ENCODE data around the gene PARD3B. TPM values are rescaled to one million over a fixed set of nuclear protein-coding genes. Genes with fewer than 3 reads are reported as not detected.
"Not testable (repeated sequence)": the region's sequence is repeated elsewhere in the genome, so short reads cannot be mapped to it uniquely, and the experiment has no call there.

The PARD3B gene
- total RNA-seq, 2 experiments from 2014 or later: 0.23 to 0.53 TPM

GRCh38 chr2:205193125-205193835, 648.0 kb downstream of the PARD3B start:
- no peaks in the 10 kb centered on the region for H3K4me1 Mint-ChIP-seq
- no peak for DNase-seq
- CTCF ChIA-PET: no interaction called here
- POLR2A ChIA-PET: no interaction called here
- no peaks in the 10 kb centered on the region for H3K9me3 Mint-ChIP-seq
- H3K27ac Mint-ChIP-seq: no peak overlapping the region
- H3K4me3 Mint-ChIP-seq: no peak overlapping the region
- no peaks in the 10 kb centered on the region for H3K36me3 Mint-ChIP-seq (ENCODE audit: low read depth)
- H3K27me3 Mint-ChIP-seq: no peaks in the 10 kb centered on the region

- Mint-ChIP-seq H3K4me3 (no peak overlapping the region), H3K36me3 (ENCODE audit: low read depth) (no peaks in the 10 kb centered on the region), H3K27ac (no peak overlapping the region), H3K9me3 (no peaks in the 10 kb centered on the region), H3K4me1 (no peaks in the 10 kb centered on the region), H3K27me3 (no peaks in the 10 kb centered on the region)
- ChIA-PET POLR2A (no interaction called here), CTCF (no interaction called here)
- no peak for DNase-seq
Observed at GRCh38 chr2:205193836-205194228, 648.6 kb downstream of the PARD3B start.

- POLR2A ChIA-PET: no interaction called here
- DNase-seq: no peak
- H3K4me3 Mint-ChIP-seq: no peak overlapping the region
- H3K27ac Mint-ChIP-seq: no peak overlapping the region
- H3K27me3 Mint-ChIP-seq: no peaks in the 10 kb centered on the region
- H3K9me3 Mint-ChIP-seq: peaks cover 2% of the 10 kb centered on the region
- CTCF ChIA-PET: no interaction called here
- no peaks in the 10 kb centered on the region for H3K4me1 Mint-ChIP-seq
- H3K36me3 Mint-ChIP-seq (ENCODE audit: low read depth): no peaks in the 10 kb centered on the region
Observed at GRCh38 chr2:205197468-205198139, 652.3 kb downstream of the PARD3B start.

GRCh38 chr2:205198140-205198525, 652.9 kb downstream of the PARD3B start:
- Mint-ChIP-seq H3K27ac (no peak overlapping the region), H3K27me3 (no peaks in the 10 kb centered on the region), H3K36me3 (ENCODE audit: low read depth) (no peaks in the 10 kb centered on the region), H3K4me1 (no peaks in the 10 kb centered on the region), H3K9me3 (peaks cover 2% of the 10 kb centered on the region), H3K4me3 (no peak overlapping the region)
- POLR2A ChIA-PET: no interaction called here
- CTCF ChIA-PET: no interaction called here
- DNase-seq: no peak

GRCh38 chr2:205199165-205199850, 654.0 kb downstream of the PARD3B start:
- Mint-ChIP-seq H3K27me3 (no peaks in the 10 kb centered on the region), H3K4me1 (no peaks in the 10 kb centered on the region), H3K36me3 (ENCODE audit: low read depth) (no peaks in the 10 kb centered on the region), H3K9me3 (peaks cover 2% of the 10 kb centered on the region), H3K4me3 (no peak overlapping the region), H3K27ac (no peak overlapping the region)
- DNase-seq: no peak
- ChIA-PET POLR2A (no interaction called here), CTCF (interaction anchor here (0.6 kb wide), 1 partner anchor 55 kb away, joined by 3 read pairs; no protein-coding TSS in a partner anchor)

GRCh38 chr2:205210494-205210893, 665.2 kb downstream of the PARD3B start:
- H3K36me3 Mint-ChIP-seq (ENCODE audit: low read depth): no peaks in the 10 kb centered on the region
- no peak overlapping the region for H3K4me3 Mint-ChIP-seq
- H3K9me3 Mint-ChIP-seq: no peaks in the 10 kb centered on the region
- H3K27me3 Mint-ChIP-seq: peaks cover 2% of the 10 kb centered on the region
- DNase-seq: no peak
- POLR2A ChIA-PET: no interaction called here
- CTCF ChIA-PET: no interaction called here
- H3K27ac Mint-ChIP-seq: no peak overlapping the region
- H3K4me1 Mint-ChIP-seq: no peaks in the 10 kb centered on the region

- Mint-ChIP-seq H3K36me3 (ENCODE audit: low read depth) (no peaks in the 10 kb centered on the region), H3K4me3 (no peak overlapping the region), H3K27me3 (peaks cover 2% of the 10 kb centered on the region), H3K27ac (no peak overlapping the region), H3K4me1 (no peaks in the 10 kb centered on the region), H3K9me3 (no peaks in the 10 kb centered on the region)
- DNase-seq: no peak
- ChIA-PET CTCF (interaction anchor here (0.8 kb wide), 1 partner anchor 244 kb away, joined by 3 read pairs; no protein-coding TSS in a partner anchor), POLR2A (no interaction called here)
Observed at GRCh38 chr2:205212357-205212756, 667.1 kb downstream of the PARD3B start.

GRCh38 chr2:205216092-205216491, 670.8 kb downstream of the PARD3B start:
- Mint-ChIP-seq H3K4me3 (no peak overlapping the region), H3K27me3 (peaks cover 2% of the 10 kb centered on the region), H3K36me3 (ENCODE audit: low read depth) (no peaks in the 10 kb centered on the region), H3K4me1 (no peaks in the 10 kb centered on the region), H3K27ac (no peak overlapping the region), H3K9me3 (no peaks in the 10 kb centered on the region)
- DNase-seq: no peak
- ChIA-PET POLR2A (no interaction called here), CTCF (no interaction called here)

GRCh38 chr2:205216580-205216979, 671.3 kb downstream of the PARD3B start:
- Mint-ChIP-seq H3K27ac (no peak overlapping the region), H3K4me1 (no peaks in the 10 kb centered on the region), H3K4me3 (no peak overlapping the region), H3K27me3 (peaks cover 2% of the 10 kb centered on the region), H3K9me3 (no peaks in the 10 kb centered on the region), H3K36me3 (ENCODE audit: low read depth) (no peaks in the 10 kb centered on the region)
- ChIA-PET POLR2A (no interaction called here), CTCF (no interaction called here)
- no peak for DNase-seq

GRCh38 chr2:205217004-205217403, 671.7 kb downstream of the PARD3B start:
- no peak overlapping the region for H3K4me3 Mint-ChIP-seq
- H3K36me3 Mint-ChIP-seq (ENCODE audit: low read depth): no peaks in the 10 kb centered on the region
- no peak for DNase-seq
- peaks cover 2% of the 10 kb centered on the region for H3K27me3 Mint-ChIP-seq
- CTCF ChIA-PET: no interaction called here
- H3K9me3 Mint-ChIP-seq: no peaks in the 10 kb centered on the region
- H3K4me1 Mint-ChIP-seq: no peaks in the 10 kb centered on the region
- POLR2A ChIA-PET: no interaction called here
- no peak overlapping the region for H3K27ac Mint-ChIP-seq

- no peaks in the 10 kb centered on the region for H3K4me1 Mint-ChIP-seq
- DNase-seq: no peak
- CTCF ChIA-PET: no interaction called here
- H3K27ac Mint-ChIP-seq: no peak overlapping the region
- H3K4me3 Mint-ChIP-seq: no peak overlapping the region
- no peaks in the 10 kb centered on the region for H3K36me3 Mint-ChIP-seq (ENCODE audit: low read depth)
- no peaks in the 10 kb centered on the region for H3K9me3 Mint-ChIP-seq
- no peaks in the 10 kb centered on the region for H3K27me3 Mint-ChIP-seq
- POLR2A ChIA-PET: no interaction called here
Observed at GRCh38 chr2:205218056-205218455, 672.8 kb downstream of the PARD3B start.

GRCh38 chr2:205218816-205219215, 673.5 kb downstream of the PARD3B start:
- CTCF ChIA-PET; H3K9me3 Mint-ChIP-seq; POLR2A ChIA-PET; DNase-seq; H3K27me3 Mint-ChIP-seq; H3K4me3 Mint-ChIP-seq; H3K4me1 Mint-ChIP-seq; H3K36me3 Mint-ChIP-seq (ENCODE audit: low read depth); H3K27ac Mint-ChIP-seq: not testable (repeated sequence)

- Mint-ChIP-seq H3K36me3 (ENCODE audit: low read depth) (no peaks in the 10 kb centered on the region), H3K27ac (no peak overlapping the region), H3K9me3 (no peaks in the 10 kb centered on the region), H3K27me3 (no peaks in the 10 kb centered on the region), H3K4me1 (no peaks in the 10 kb centered on the region), H3K4me3 (no peak overlapping the region)
- POLR2A ChIA-PET: no interaction called here
- CTCF ChIA-PET: no interaction called here
- no peak for DNase-seq
Observed at GRCh38 chr2:205220559-205220958, 675.3 kb downstream of the PARD3B start.

GRCh38 chr2:205232086-205232485, 686.8 kb downstream of the PARD3B start:
- CTCF ChIA-PET: no interaction called here

More at GRCh38 chr2:205232086-205232485, 686.8 kb downstream of the PARD3B start:
- H3K4me3 Mint-ChIP-seq: no peak overlapping the region
- H3K9me3 Mint-ChIP-seq: peaks cover 2% of the 10 kb centered on the region
- no peak for DNase-seq
- H3K27ac Mint-ChIP-seq: no peak overlapping the region
- H3K36me3 Mint-ChIP-seq (ENCODE audit: low read depth): no peaks in the 10 kb centered on the region
- no peaks in the 10 kb centered on the region for H3K4me1 Mint-ChIP-seq
- POLR2A ChIA-PET: interaction anchor here (0.7 kb wide), 1 partner anchor 309 kb away, joined by 3 read pairs; no protein-coding TSS in a partner anchor
- no peaks in the 10 kb centered on the region for H3K27me3 Mint-ChIP-seq
